ENCODE data around the gene DYSF.

GRCh38 chr2:71504611-71505010 lies 51.2 kb downstream of the DYSF start:
- TF ChIP-seq TAF1 (IDR thresholded peaks at IDR 0.05; ENCODE audit: borderline replicate concordance, insufficient read depth, low read length) (no peak), REST (IDR thresholded peaks at IDR 0.05; ENCODE audit: insufficient read depth in 1 of 2, low read depth in 2 of 2, low read length in 2 of 2) (no peak), POLR2AphosphoS5 (IDR thresholded peaks at IDR 0.05; ENCODE audit: low read depth, low read length) (no peak)

Data from PFSK-1 (cell line).